ENCODE data around the gene SNX4. TPM values are rescaled to one million over a fixed set of nuclear protein-coding genes. Genes with fewer than 3 reads are reported as not detected.
A peak's percentile ranks its signal among the peaks of the same experiment; 100 is the strongest.

The SNX4 gene
- total RNA-seq (10 to 100 TPM; 31.5 to 90.4 (median 43.7) TPM), polyA plus RNA-seq (10 to 100 TPM; 15.8 to 51.3 (median 19.1) TPM)
- long read RNA-seq, donor 1, transcript SNX4-201 (14 exons, 2,513 nt): major isoform, 12 of 12 reads
- long read RNA-seq, donor 1, partial matches to known transcripts: 0 of 12 reads
- long read RNA-seq, donor 1, other reads (novel, unspliced or antisense): 0 of 12 reads
- long read RNA-seq, donor 2, transcript SNX4-201 (14 exons, 2,513 nt): major isoform, 7 of 12 reads
- long read RNA-seq, donor 2, partial matches to known transcripts: 5 of 12 reads
- long read RNA-seq, donor 2, other reads (novel, unspliced or antisense): 0 of 12 reads
- long read RNA-seq, donor 3, transcript SNX4-201 (14 exons, 2,513 nt): major isoform, 5 of 5 reads
- long read RNA-seq, donor 3, partial matches to known transcripts: 0 of 5 reads
- long read RNA-seq, donor 3, other reads (novel, unspliced or antisense): 0 of 5 reads
- long read RNA-seq, donor 4, transcript SNX4-201 (14 exons, 2,513 nt): major isoform, 35 of 57 reads
- long read RNA-seq, donor 4, partial matches to known transcripts: 14 of 57 reads
- long read RNA-seq, donor 4, other reads (novel, unspliced or antisense): 8 of 57 reads
- long read RNA-seq, donor 5, transcript SNX4-201 (14 exons, 2,513 nt): major isoform, 119 of 141 reads
- long read RNA-seq, donor 5, partial matches to known transcripts: 1 of 141 reads
- long read RNA-seq, donor 5, other reads (novel, unspliced or antisense): 21 of 141 reads
- long read RNA-seq, donor 6, transcript SNX4-201 (14 exons, 2,513 nt): major isoform, 20 of 26 reads
- long read RNA-seq, donor 6, partial matches to known transcripts: 3 of 26 reads
- long read RNA-seq, donor 6, other reads (novel, unspliced or antisense): 3 of 26 reads
- long read RNA-seq, donor 7, partial matches to known transcripts: 0 of 4 reads
- long read RNA-seq, donor 7, other reads (novel, unspliced or antisense): 0 of 4 reads
- long read RNA-seq, donor 8, transcript SNX4-201 (14 exons, 2,513 nt): major isoform, 11 of 18 reads
- long read RNA-seq, donor 8, partial matches to known transcripts: 7 of 18 reads
- long read RNA-seq, donor 8, other reads (novel, unspliced or antisense): 0 of 18 reads
- long read RNA-seq, donor 9, transcript SNX4-201 (14 exons, 2,513 nt): major isoform, 7 of 7 reads
- long read RNA-seq, donor 9, partial matches to known transcripts: 0 of 7 reads
- long read RNA-seq, donor 9, other reads (novel, unspliced or antisense): 0 of 7 reads
- long read RNA-seq, donor 10, partial matches to known transcripts: 0 of 2 reads
- long read RNA-seq, donor 10, other reads (novel, unspliced or antisense): 0 of 2 reads

DNA sequence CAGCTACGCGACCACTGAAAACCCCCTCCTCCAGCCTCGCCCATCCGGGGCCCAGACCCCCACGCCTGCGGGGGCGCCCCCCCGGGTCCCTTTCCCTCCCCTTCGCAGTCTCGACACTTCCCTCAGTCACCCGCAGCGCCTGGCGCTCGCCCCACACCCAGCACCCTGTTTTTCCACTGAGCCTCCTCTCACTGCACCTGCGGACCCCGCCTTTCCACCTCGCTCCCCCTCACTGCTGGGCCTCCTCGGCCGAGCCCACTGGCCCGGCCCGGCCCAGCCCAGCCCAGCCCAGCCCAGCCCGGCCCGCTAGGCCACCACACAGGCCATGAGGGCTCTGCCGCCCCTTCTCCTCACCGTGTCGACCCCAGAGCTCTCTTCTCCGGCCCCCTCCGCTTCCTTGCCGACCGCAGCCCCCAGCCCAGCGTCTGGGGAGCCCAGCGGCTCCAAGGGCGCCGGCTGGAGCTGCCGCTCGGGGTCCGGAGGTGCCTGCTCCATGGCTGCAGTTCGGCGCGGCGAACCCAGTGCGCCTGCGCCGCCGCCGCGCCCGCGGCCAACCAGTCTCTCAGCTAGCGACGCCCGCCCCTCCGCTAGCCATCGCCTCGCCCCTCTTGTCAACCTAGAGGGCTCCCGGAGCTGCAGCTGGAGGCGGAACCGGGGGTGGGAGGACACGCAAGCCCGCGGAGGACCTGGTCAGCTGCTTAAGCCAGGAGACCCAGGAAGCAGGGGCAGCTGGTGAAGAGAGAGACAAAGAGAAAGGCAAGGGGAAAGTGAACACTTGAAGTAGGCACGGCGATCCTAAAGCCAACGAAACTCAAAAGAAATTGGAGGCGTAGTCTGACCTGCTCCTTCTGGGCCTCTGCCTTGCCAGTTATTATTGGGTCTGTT lies at the start of gene SNX4:
TSS of gene SNX4 (minus strand) at position 525 of the 885 bp plus-strand sequence. CDS start at position 495, 30 bp downstream.
- Histone ChIP-seq H3K27ac (peak within 1 kb of the TSS; percentile 41 to 74 (median 47)), H3K36me3 (replicated peaks in 1 of 2) (peaks cover 0 to 9% of the 10 kb centered on the region in 2 donors), H3K4me1 (replicated peaks in 1 of 2) (peaks cover 9 to 25% of the 10 kb centered on the region in 2 donors), H3K4me3 (peak within 1 kb of the TSS; percentile 55 to 92 (median 64)), H3K27me3 (no peaks in the 10 kb centered on the region), H3K9me3 (replicated peaks in 1 of 3) (no peaks in the 10 kb centered on the region)
- TF ChIP-seq POLR2A (IDR thresholded peaks at IDR 0.05): peak; percentile 52 to 80
- TF ChIP-seq, protein P1, sequence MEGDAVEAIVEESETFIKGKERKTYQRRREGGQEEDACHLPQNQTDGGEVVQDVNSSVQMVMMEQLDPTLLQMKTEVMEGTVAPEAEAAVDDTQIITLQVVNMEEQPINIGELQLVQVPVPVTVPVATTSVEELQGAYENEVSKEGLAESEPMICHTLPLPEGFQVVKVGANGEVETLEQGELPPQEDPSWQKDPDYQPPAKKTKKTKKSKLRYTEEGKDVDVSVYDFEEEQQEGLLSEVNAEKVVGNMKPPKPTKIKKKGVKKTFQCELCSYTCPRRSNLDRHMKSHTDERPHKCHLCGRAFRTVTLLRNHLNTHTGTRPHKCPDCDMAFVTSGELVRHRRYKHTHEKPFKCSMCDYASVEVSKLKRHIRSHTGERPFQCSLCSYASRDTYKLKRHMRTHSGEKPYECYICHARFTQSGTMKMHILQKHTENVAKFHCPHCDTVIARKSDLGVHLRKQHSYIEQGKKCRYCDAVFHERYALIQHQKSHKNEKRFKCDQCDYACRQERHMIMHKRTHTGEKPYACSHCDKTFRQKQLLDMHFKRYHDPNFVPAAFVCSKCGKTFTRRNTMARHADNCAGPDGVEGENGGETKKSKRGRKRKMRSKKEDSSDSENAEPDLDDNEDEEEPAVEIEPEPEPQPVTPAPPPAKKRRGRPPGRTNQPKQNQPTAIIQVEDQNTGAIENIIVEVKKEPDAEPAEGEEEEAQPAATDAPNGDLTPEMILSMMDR (IDR thresholded peaks at IDR 0.05): no peak
- intact Hi-C loops (cut with DNase I): no loop called here
- peak; percentile 91 to 97 (median 97) for DNase-seq
- WGBS, 4 donors: 0 to 1% (median 0%) methylated on average over 19 to 65 of the region's 65 CpGs

DNA sequence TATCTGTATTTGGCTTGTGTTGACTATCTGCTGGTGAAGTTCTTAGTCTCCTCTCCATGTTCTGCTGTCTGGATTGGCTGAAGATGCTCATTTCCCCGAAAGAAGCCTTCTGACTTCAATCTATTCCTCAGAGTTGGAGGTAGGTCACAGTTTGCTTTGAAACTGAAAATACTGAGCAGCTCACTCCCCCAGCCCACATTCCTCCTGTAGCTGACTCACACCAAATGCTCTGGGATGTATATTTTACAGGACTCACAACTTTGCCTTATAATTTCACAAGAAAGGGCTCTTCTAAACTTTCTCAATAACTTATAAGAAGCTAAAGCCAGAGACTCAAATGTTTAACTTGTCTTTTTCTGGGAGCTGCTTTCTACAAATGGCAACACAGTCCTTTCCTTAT lies 36.3 kb upstream of the SNX4 start:
- DNase-seq: no peak
- TF ChIP-seq, protein P1 (IDR thresholded peaks at IDR 0.05): no peak
- no peak for TF ChIP-seq POLR2A (IDR thresholded peaks at IDR 0.05)
- Histone ChIP-seq H3K9me3 (replicated peaks in 1 of 3) (no peaks in the 10 kb centered on the region), H3K27ac (no peak overlapping the region), H3K27me3 (no peaks in the 10 kb centered on the region), H3K4me3 (no peak overlapping the region), H3K4me1 (replicated peaks in 1 of 2) (no peaks in the 10 kb centered on the region), H3K36me3 (replicated peaks in 1 of 2) (peaks cover 0 to 24% of the 10 kb centered on the region in 2 donors)
- intact Hi-C loops (cut with DNase I): no loop called here
- WGBS, 4 donors: 96 to 100% (median 99%) methylated on average over 1 of the region's 1 CpG

DNA sequence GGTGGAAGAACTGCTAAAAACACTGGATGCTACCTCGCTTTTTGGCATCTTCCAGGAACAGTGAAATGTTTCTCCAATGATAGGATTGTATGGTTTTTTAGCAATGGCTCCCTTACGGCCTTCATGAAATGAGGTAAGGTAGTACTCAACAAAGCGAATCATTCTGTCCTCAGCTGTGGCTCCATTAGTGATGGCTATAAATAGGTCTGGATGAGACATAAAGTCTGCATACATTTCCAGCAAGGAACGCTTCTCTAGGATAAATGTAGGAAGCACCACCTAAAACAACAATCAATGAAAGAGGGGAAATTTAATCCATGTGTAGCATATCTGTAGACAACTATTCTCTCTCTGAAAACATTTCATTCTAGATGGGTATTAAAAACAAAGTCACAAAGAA lies 32.4 kb upstream of the SNX4 start:
- TF ChIP-seq, protein P1 (IDR thresholded peaks at IDR 0.05): no peak
- TF ChIP-seq POLR2A (IDR thresholded peaks at IDR 0.05): no peak
- Histone ChIP-seq H3K4me3 (no peak overlapping the region), H3K9me3 (replicated peaks in 1 of 3) (no peaks in the 10 kb centered on the region), H3K27me3 (no peaks in the 10 kb centered on the region), H3K36me3 (replicated peaks in 1 of 2) (peaks cover 0 to 10% of the 10 kb centered on the region in 2 donors), H3K4me1 (replicated peaks in 1 of 2) (no peaks in the 10 kb centered on the region), H3K27ac (no peak overlapping the region)
- intact Hi-C loops (cut with DNase I): no loop called here
- no peak for DNase-seq
- 94 to 98% (median 96%) methylated on average over 4 of the region's 4 CpGs for WGBS, 4 donors

Data from adrenal gland (tissue), 19 donors.